CD14-positive monocyte (primary cell): Measurements from ENCODE around the gene PRPF40B. TPM values are rescaled to one million over a fixed set of nuclear protein-coding genes. Genes with fewer than 3 reads are reported as not detected.

Experiments used
- DNase-seq, 3 donors: peaks; one replicate each; pipeline ENCODE4 v3.0.0-alpha.2; 2011 to 2022
- H2AFZ ChIP-seq: 2 replicates; pipeline ENCODE4 v1.6.0; 2012; ENCODE audit warnings: mild to moderate bottlenecking, low read depth, low read length, inconsistent platforms; ENCODE audit not compliant: insufficient read depth, poor library complexity, severe bottlenecking
- H3K27ac ChIP-seq, 2 donors: 1 replicate in 1 of 2; 2 replicates in 1 of 2; pipeline ENCODE4 v1.5.1; 2012 to 2013; ENCODE audit warnings: low read length in 2 of 2, control low read depth in 1 of 2, inconsistent platforms in 1 of 2, low read depth in 1 of 2, mild to moderate bottlenecking in 1 of 2
- H3K27me3 ChIP-seq, 2 donors: one replicate each; pipeline versions ENCODE4 v1.6.0 to v1.6.1; 2011 to 2013; ENCODE audit warnings: low read length in 2 of 2; ENCODE audit not compliant: control insufficient read depth in 2 of 2, insufficient read depth in 2 of 2
- H3K36me3 ChIP-seq, 2 donors: replicated peaks in 1 of 2; 1 replicate in 1 of 2; 2 replicates in 1 of 2; pipeline versions ENCODE4 v1.5.1 to v1.6.1; 2012 to 2013; ENCODE audit warnings: low read length in 2 of 2, control low read depth in 1 of 2, inconsistent platforms in 1 of 2, mild to moderate bottlenecking in 1 of 2; ENCODE audit not compliant: insufficient read depth in 2 of 2, control insufficient read depth in 1 of 2
- H3K4me1 ChIP-seq, 2 donors: 1 replicate in 1 of 2; 2 replicates in 1 of 2; pipeline versions ENCODE4 v1.5.1 to v1.6.1; 2012 to 2013; ENCODE audit warnings: low read length in 2 of 2, control low read depth in 1 of 2, inconsistent platforms in 1 of 2, mild to moderate bottlenecking in 1 of 2, moderate library complexity in 1 of 2; ENCODE audit not compliant: insufficient read depth in 2 of 2, control insufficient read depth in 1 of 2
- H3K4me2 ChIP-seq: replicated peaks from 2 replicates; pipeline ENCODE3; 2012; ENCODE audit warnings: low read length, moderate library complexity, mild to moderate bottlenecking; ENCODE audit not compliant: poor library complexity, severe bottlenecking; ENCODE audit errors: extremely low read depth
- H3K4me3 ChIP-seq, 3 experiments: fragments of 200-600 bp in 1 of 3; sonication (generic) in 1 of 3; replicated peaks in 1 of 3; 1 replicate in 2 of 3; 2 replicates in 1 of 3; pipeline ENCODE4 v1.5.1; 2011 to 2013; ENCODE audit warnings: low read length in 3 of 3, mild to moderate bottlenecking in 3 of 3, control low read depth in 2 of 3, low read depth in 2 of 3, inconsistent platforms in 1 of 3, moderate library complexity in 1 of 3
- H3K79me2 ChIP-seq: 2 replicates; pipeline ENCODE4 v1.6.0; 2012; ENCODE audit warnings: mild to moderate bottlenecking, control low read depth, inconsistent platforms, low read length, moderate library complexity; ENCODE audit not compliant: insufficient read depth
- H3K9ac ChIP-seq: 2 replicates; pipeline ENCODE4 v1.6.0; 2017; ENCODE audit warnings: low read length, mild to moderate bottlenecking; ENCODE audit not compliant: insufficient read depth, poor library complexity, severe bottlenecking
- H3K9me3 ChIP-seq, 2 donors: replicated peaks in 1 of 2; 1 replicate in 1 of 2; 2 replicates in 1 of 2; pipeline versions ENCODE4 v1.5.1 to v1.6.1; 2012 to 2013; ENCODE audit warnings: low read length in 2 of 2, control low read depth in 1 of 2; ENCODE audit not compliant: control insufficient read depth in 1 of 2, insufficient read depth in 1 of 2
- H4K20me1 ChIP-seq: 2 replicates; pipeline ENCODE4 v1.6.0; 2012; ENCODE audit warnings: mild to moderate bottlenecking, low read length, control low read depth, moderate library complexity; ENCODE audit not compliant: insufficient read depth
- H3K27ac Mint-ChIP-seq, 7 donors: one replicate each; pipeline ENCODE4 v1.8.0; 2020; ENCODE audit warnings: mild to moderate bottlenecking in 7 of 7, mixed read lengths in 7 of 7, moderate library complexity in 6 of 7, inconsistent platforms in 2 of 7
- H3K27me3 Mint-ChIP-seq, 3 donors: one replicate each; pipeline ENCODE4 v1.8.0; 2021 to 2022; ENCODE audit warnings: low read depth in 3 of 3, mild to moderate bottlenecking in 3 of 3, mixed read lengths in 3 of 3, moderate library complexity in 3 of 3, inconsistent platforms in 1 of 3
- H3K36me3 Mint-ChIP-seq, 2 donors: one replicate each; pipeline ENCODE4 v1.8.0; 2020; ENCODE audit warnings: mixed read lengths in 2 of 2, inconsistent platforms in 1 of 2, mild to moderate bottlenecking in 1 of 2
- H3K4me1 Mint-ChIP-seq: one replicate; pipeline ENCODE4 v1.8.0; 2020; ENCODE audit warnings: mild to moderate bottlenecking, mixed read lengths
- H3K4me3 Mint-ChIP-seq, 2 donors: one replicate each; pipeline ENCODE4 v1.8.0; 2020; ENCODE audit warnings: mild to moderate bottlenecking in 2 of 2, mixed read lengths in 2 of 2, moderate library complexity in 1 of 2
- H3K9me3 Mint-ChIP-seq, 7 donors: one replicate each; pipeline ENCODE4 v1.8.0; 2020 to 2022; ENCODE audit warnings: mixed read lengths in 7 of 7, mild to moderate bottlenecking in 6 of 7, moderate library complexity in 6 of 7, inconsistent platforms in 2 of 7
- WGBS: methylation state at CpG from one replicate; pipeline ENCODE4 v1.1.5; 2013; ENCODE audit warnings: missing lambda C conversion rate; ENCODE audit not compliant: insufficient coverage; 5-methylcytosine and 5-hydroxymethylcytosine counted together
- intact Hi-C, 2 donors: fragments of 100-400 bp; cut with micrococcal nuclease; formaldehyde crosslinking; loops; one replicate each; pipeline versions ENCODE4 v1.15.0 to v1.15.1; 2023
- polyA plus RNA-seq, 3 donors: library from polyadenylated mRNA; depleted of rRNA in 1 of 3; unstranded in 2 of 3; stranded (reverse) in 1 of 3; fragments of 300-500 nt in 2 of 3; fragments of >200 nt in 1 of 3; fragmentation: Illumina TruSeq in 2 of 3; gene quantifications; 1 replicate in 2 of 3; 2 replicates in 1 of 3; pipeline ENCODE4 v1.2.3, GENCODE V29; 2012 to 2021
- TF ChIP-seq, protein P1 (sequence below): fragments of 200-600 bp; IDR thresholded peaks from one replicate; pipeline ENCODE4 v1.8.0; 2022; ENCODE audit warnings: antibody characterized with exemption, mild to moderate bottlenecking

The PRPF40B gene
- polyA plus RNA-seq, 3 donors = 0.14 to 1.3 (median 0.57) TPM

DNA sequence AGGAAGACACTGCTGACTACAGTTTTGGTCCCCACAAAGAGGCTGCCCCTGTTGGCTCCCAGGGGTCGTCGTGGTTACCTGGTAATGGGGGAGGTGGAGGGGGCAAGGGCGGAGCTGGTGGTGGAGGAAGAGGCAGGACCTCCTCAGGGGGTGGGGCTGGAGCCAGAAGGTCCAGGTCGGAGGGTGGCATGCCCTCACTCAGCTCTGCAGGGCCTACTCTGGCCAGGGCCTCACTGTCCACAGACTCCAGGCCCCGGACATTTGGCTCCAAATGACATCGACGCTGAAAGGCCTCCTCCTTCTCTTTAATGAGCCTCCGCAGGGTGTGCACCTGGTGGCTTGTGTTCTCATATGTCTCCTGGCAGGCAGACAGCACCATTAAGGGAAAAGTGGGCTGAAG, 28.5 kb downstream of the PRPF40B start:
- Histone ChIP-seq H3K4me2 (no peak overlapping the region), H3K4me3 (no peak overlapping the region), H3K27me3 (no peaks in the 10 kb centered on the region), H3K4me1 (no peaks in the 10 kb centered on the region), H4K20me1 (no peaks in the 10 kb centered on the region), H3K36me3 (peaks cover 28 to 79% of the 10 kb centered on the region in 2 donors), H2AFZ (no peak overlapping the region), H3K79me2 (no peaks in the 10 kb centered on the region), H3K9ac (no peak overlapping the region), H3K27ac (no peak overlapping the region), H3K9me3 (no peaks in the 10 kb centered on the region)
- intact Hi-C loops = no loop called here
- H3K4me1 Mint-ChIP-seq = peaks cover 9% of the 10 kb centered on the region
- WGBS = 79% methylated on average over 8 of the region's 8 CpGs
- no peak overlapping the region for H3K27ac Mint-ChIP-seq
- no peaks in the 10 kb centered on the region for H3K9me3 Mint-ChIP-seq
- H3K27me3 Mint-ChIP-seq = peaks cover 0 to 1% (median under 1%) of the 10 kb centered on the region in 3 donors
- DNase-seq = no peak
- TF ChIP-seq, protein P1, sequence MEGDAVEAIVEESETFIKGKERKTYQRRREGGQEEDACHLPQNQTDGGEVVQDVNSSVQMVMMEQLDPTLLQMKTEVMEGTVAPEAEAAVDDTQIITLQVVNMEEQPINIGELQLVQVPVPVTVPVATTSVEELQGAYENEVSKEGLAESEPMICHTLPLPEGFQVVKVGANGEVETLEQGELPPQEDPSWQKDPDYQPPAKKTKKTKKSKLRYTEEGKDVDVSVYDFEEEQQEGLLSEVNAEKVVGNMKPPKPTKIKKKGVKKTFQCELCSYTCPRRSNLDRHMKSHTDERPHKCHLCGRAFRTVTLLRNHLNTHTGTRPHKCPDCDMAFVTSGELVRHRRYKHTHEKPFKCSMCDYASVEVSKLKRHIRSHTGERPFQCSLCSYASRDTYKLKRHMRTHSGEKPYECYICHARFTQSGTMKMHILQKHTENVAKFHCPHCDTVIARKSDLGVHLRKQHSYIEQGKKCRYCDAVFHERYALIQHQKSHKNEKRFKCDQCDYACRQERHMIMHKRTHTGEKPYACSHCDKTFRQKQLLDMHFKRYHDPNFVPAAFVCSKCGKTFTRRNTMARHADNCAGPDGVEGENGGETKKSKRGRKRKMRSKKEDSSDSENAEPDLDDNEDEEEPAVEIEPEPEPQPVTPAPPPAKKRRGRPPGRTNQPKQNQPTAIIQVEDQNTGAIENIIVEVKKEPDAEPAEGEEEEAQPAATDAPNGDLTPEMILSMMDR = no peak
- H3K4me3 Mint-ChIP-seq = no peak overlapping the region
- H3K36me3 Mint-ChIP-seq = peaks cover 62 to 65% of the 10 kb centered on the region in 2 donors

DNA sequence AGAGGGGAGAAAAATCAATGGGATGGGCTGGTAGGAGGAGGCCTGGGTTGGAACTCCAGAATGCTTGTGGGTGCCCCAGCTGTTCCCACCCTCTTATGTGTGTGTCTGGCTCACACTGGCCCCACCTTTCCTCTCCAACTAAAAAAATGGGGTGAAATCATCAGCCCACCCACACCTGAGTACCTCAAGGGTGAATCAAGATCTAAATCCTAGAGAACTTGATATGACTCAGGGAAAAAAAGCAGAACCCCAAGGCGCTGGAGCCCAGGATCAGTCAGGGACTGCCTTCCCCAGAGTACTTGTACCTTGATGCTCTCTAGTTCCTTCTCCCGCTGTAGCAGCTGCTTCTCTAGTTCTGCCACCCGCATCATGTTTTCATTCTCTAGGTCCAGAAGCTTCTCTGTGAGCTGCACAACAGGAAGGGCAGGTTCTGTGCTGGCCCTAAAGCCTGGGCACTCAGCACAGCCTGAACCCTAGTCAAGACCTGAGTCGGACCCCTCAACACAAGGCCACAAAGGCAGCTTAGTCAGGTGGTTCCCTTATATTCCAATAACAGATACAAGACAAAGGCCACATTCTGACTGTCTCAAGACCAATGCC, 29.7 kb downstream of the PRPF40B start:
- no peak overlapping the region for H3K4me2 ChIP-seq
- H2AFZ ChIP-seq = no peak overlapping the region
- H3K36me3 ChIP-seq = peaks cover 28 to 80% of the 10 kb centered on the region in 2 donors
- Mint-ChIP-seq H3K4me1 (peaks cover 9% of the 10 kb centered on the region), H3K9me3 (no peaks in the 10 kb centered on the region), H3K36me3 (peaks cover 62 to 65% of the 10 kb centered on the region in 2 donors), H3K27ac (no peak overlapping the region), H3K4me3 (no peak overlapping the region), H3K27me3 (no peaks in the 10 kb centered on the region)
- TF ChIP-seq, protein P1 = no peak
- no peaks in the 10 kb centered on the region for H3K9me3 ChIP-seq
- no peak overlapping the region for H3K9ac ChIP-seq
- no peaks in the 10 kb centered on the region for H3K27me3 ChIP-seq
- H4K20me1 ChIP-seq = no peaks in the 10 kb centered on the region
- DNase-seq = no peak
- no peak overlapping the region for H3K4me3 ChIP-seq
- intact Hi-C loops = no loop called here
- H3K4me1 ChIP-seq = no peaks in the 10 kb centered on the region
- 63% methylated on average over 4 of the region's 4 CpGs for WGBS
- no peaks in the 10 kb centered on the region for H3K79me2 ChIP-seq
- no peak overlapping the region for H3K27ac ChIP-seq
